ENCODE measurements around the gene C3orf52. TPM values are rescaled to one million over a fixed set of nuclear protein-coding genes. Genes with fewer than 3 reads are reported as not detected.
A peak's percentile ranks its signal among the peaks of the same experiment; 100 is the strongest.

C3orf52 gene
- total RNA-seq, 2 donors from 2014 or later, result 8.6 to 11.0 TPM

DNA sequence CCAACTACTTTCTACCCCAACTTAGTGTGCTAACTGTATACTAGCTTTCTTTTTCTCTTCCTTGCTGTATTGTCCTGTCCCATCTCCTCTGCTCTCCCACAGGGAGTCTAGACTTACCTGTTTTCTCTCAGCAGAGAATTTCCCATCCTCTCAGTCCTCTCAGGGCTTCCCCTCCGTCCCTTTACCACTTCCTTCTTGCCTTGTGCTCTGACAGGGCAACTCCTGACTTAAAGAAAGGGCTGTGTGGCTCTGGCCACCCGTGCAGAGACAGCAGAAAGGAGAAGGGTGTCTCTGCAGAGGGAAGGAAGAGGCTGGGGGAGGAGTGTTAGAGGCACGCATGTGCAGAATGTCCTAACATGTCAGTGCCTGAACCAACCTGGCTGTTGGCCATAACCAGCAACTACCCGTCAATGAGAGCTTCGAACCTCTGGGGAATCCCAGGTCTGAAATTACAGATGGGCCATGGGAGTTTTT lies 46.8 kb downstream of the C3orf52 start, which contains the start of gene GCSAM:
GCSAM (minus strand) TSS at position 274 of the 474 bp plus-strand sequence; CDS start at position 146, 128 bp downstream.
- Histone ChIP-seq H3K27ac (no peak within 1 kb of the TSS), H3K4me3 (no peak within 1 kb of the TSS), H3K36me3 (no peaks in the 10 kb centered on the region), H3K4me1 (replicated peaks) (no peaks in the 10 kb centered on the region), H3K9me3 (no peaks in the 10 kb centered on the region), H3K27me3 (replicated peaks; ENCODE audit: insufficient read depth) (no peaks in the 10 kb centered on the region)
- 35% methylated on average over 5 of the region's 5 CpGs for WGBS
- intact Hi-C loops (cut with DNase I), result no loop called here
- TF ChIP-seq POLR2A (IDR thresholded peaks at IDR 0.05) (no peak), POLR2AphosphoS5 (IDR thresholded peaks at IDR 0.05) (no peak), CTCF (IDR thresholded peaks at IDR 0.05) (no peak)
- DNase-seq (ENCODE audit: low spot score), result peak; percentile 31

- Histone ChIP-seq H3K4me3 (no peak overlapping the region), H3K27me3 (replicated peaks; ENCODE audit: insufficient read depth) (no peaks in the 10 kb centered on the region), H3K4me1 (replicated peaks) (no peaks in the 10 kb centered on the region), H3K36me3 (no peaks in the 10 kb centered on the region), H3K9me3 (no peaks in the 10 kb centered on the region), H3K27ac (no peak overlapping the region)
- 91% methylated on average over 5 of the region's 5 CpGs for WGBS
- no peak for DNase-seq (ENCODE audit: low spot score)
- intact Hi-C loops (cut with DNase I), result no loop called here
- TF ChIP-seq CTCF (IDR thresholded peaks at IDR 0.05) (no peak), POLR2A (IDR thresholded peaks at IDR 0.05) (no peak), POLR2AphosphoS5 (IDR thresholded peaks at IDR 0.05) (no peak)
Measured at GRCh38 chr3:112133626-112134334, 47.6 kb downstream of the C3orf52 start.

- no peaks in the 10 kb centered on the region for H3K36me3 ChIP-seq
- H3K4me1 ChIP-seq (replicated peaks), result no peaks in the 10 kb centered on the region
- DNase-seq (ENCODE audit: low spot score), result no peak
- no peak overlapping the region for H3K4me3 ChIP-seq
- peak; percentile 24 for TF ChIP-seq POLR2AphosphoS5 (IDR thresholded peaks at IDR 0.05)
- TF ChIP-seq CTCF (IDR thresholded peaks at IDR 0.05), result no peak
- no peak for TF ChIP-seq POLR2A (IDR thresholded peaks at IDR 0.05)
- no peak overlapping the region for H3K27ac ChIP-seq
- intact Hi-C loops (cut with DNase I), result no loop called here
- no peaks in the 10 kb centered on the region for H3K9me3 ChIP-seq
- no peaks in the 10 kb centered on the region for H3K27me3 ChIP-seq (replicated peaks; ENCODE audit: insufficient read depth)
- 54% methylated on average over 8 of the region's 8 CpGs for WGBS
Measured at GRCh38 chr3:112134335-112135124, 48.3 kb downstream of the C3orf52 start.

GRCh38 chr3:112136046-112136445 lies 49.9 kb downstream of the C3orf52 start:
- Histone ChIP-seq H3K4me3 (no peak overlapping the region), H3K4me1 (replicated peaks) (no peaks in the 10 kb centered on the region), H3K36me3 (no peaks in the 10 kb centered on the region), H3K9me3 (no peaks in the 10 kb centered on the region), H3K27me3 (replicated peaks; ENCODE audit: insufficient read depth) (no peaks in the 10 kb centered on the region), H3K27ac (no peak overlapping the region)
- TF ChIP-seq POLR2AphosphoS5 (IDR thresholded peaks at IDR 0.05), result no peak
- no peak for TF ChIP-seq POLR2A (IDR thresholded peaks at IDR 0.05)
- TF ChIP-seq CTCF (IDR thresholded peaks at IDR 0.05), result no peak
- intact Hi-C loops (cut with DNase I), result no loop called here
- 67% methylated on average over 1 of the region's 1 CpG for WGBS
- no peak for DNase-seq (ENCODE audit: low spot score)

All from prostate gland (tissue), 2 donors.